Measurements from ENCODE around the gene CD46.

DNA sequence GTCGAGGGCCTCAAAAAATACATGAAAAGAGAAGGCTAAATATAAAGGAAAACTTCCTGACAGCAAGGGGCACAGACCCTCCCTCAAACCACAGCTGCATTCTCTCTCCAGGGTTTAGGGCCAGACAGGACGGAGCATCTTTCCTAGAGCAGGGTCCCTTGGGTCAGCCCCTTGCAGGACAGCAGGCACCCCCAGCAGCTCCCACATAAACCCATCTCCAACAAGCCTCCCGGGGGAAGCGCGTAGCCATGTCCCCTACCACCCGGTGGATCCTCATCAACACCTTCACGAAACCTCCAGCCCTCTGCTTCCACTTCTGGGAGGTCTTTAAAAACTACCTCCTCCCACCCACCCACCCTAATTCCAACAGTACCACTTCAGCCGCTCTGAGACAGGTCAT, 59.5 kb downstream of the CD46 start:
- TF ChIP-seq POLR2A (IDR thresholded peaks at IDR 0.05): no peak
- TF ChIP-seq, protein P1, sequence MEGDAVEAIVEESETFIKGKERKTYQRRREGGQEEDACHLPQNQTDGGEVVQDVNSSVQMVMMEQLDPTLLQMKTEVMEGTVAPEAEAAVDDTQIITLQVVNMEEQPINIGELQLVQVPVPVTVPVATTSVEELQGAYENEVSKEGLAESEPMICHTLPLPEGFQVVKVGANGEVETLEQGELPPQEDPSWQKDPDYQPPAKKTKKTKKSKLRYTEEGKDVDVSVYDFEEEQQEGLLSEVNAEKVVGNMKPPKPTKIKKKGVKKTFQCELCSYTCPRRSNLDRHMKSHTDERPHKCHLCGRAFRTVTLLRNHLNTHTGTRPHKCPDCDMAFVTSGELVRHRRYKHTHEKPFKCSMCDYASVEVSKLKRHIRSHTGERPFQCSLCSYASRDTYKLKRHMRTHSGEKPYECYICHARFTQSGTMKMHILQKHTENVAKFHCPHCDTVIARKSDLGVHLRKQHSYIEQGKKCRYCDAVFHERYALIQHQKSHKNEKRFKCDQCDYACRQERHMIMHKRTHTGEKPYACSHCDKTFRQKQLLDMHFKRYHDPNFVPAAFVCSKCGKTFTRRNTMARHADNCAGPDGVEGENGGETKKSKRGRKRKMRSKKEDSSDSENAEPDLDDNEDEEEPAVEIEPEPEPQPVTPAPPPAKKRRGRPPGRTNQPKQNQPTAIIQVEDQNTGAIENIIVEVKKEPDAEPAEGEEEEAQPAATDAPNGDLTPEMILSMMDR (IDR thresholded peaks at IDR 0.05): no peak

All from ovary (tissue), 3 donors.